Lower leg skin (tissue), 3 donors: ENCODE data around the gene LIPE.

ENCODE experiments used
- POLR2A ChIP-seq, 2 donors: fragments of 450-650 bp; IDR thresholded peaks; one replicate each; pipeline ENCODE4 v1.6.1; 2016 to 2017; ENCODE audit warnings: antibody characterized with exemption in 2 of 2, mild to moderate bottlenecking in 1 of 2, moderate library complexity in 1 of 2
- TF ChIP-seq, protein P1 (sequence below), 3 donors: fragments of 450-650 bp; IDR thresholded peaks; one replicate each; pipeline ENCODE4 v1.5.1; 2016; ENCODE audit warnings: antibody characterized with exemption in 3 of 3, mild to moderate bottlenecking in 3 of 3, moderate library complexity in 2 of 3

- TF ChIP-seq, protein P1, sequence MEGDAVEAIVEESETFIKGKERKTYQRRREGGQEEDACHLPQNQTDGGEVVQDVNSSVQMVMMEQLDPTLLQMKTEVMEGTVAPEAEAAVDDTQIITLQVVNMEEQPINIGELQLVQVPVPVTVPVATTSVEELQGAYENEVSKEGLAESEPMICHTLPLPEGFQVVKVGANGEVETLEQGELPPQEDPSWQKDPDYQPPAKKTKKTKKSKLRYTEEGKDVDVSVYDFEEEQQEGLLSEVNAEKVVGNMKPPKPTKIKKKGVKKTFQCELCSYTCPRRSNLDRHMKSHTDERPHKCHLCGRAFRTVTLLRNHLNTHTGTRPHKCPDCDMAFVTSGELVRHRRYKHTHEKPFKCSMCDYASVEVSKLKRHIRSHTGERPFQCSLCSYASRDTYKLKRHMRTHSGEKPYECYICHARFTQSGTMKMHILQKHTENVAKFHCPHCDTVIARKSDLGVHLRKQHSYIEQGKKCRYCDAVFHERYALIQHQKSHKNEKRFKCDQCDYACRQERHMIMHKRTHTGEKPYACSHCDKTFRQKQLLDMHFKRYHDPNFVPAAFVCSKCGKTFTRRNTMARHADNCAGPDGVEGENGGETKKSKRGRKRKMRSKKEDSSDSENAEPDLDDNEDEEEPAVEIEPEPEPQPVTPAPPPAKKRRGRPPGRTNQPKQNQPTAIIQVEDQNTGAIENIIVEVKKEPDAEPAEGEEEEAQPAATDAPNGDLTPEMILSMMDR (IDR thresholded peaks at IDR 0.05): no peak
- TF ChIP-seq POLR2A (IDR thresholded peaks at IDR 0.05): no peak
Observed at GRCh38 chr19:42394751-42395150, 32.4 kb downstream of the LIPE start.
